ENCODE measurements around the gene LTC4S. TPM values are rescaled to one million over a fixed set of nuclear protein-coding genes. Genes with fewer than 3 reads are reported as not detected.

The LTC4S gene
- total and polyA plus RNA-seq, 9 of the 15 experiments (the other 6 are each of a cell fraction or from before 2014, with no cell fraction given), result 0.17 to 0.77 (median 0.75) TPM; not detected in 6

DNA sequence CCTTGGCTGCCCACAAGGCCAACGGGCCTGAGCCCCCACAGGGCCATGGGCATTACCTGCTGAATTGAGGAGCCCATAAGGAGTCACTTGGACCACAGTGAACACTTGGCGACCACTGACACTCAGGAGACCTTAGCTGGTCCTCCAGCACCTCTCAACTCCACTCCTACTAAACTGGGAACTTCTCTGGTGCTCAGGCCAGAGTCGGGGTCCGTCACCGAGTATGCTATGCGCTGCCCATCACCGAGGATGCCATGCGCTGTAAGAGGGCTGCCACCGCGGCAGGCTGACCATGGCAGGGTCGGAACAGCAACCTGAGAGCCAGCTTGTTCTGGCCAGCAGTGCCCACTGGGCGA, 26.3 kb downstream of the LTC4S start:
- Histone ChIP-seq H3K79me2 (ENCODE audit: control insufficient read depth, insufficient read depth, low read length) (peaks cover 68% of the 10 kb centered on the region), H3K4me2 (ENCODE audit: insufficient read depth, low read length) (peak overlapping the region; percentile 73)
- TF ChIP-seq SRF (CRISPR knock-in tag; IDR thresholded peaks at IDR 0.05), result no peak
- no peak for TF ChIP-seq DACH1 (IDR thresholded peaks at IDR 0.05; ENCODE audit: partially characterized antibody)
- TF ChIP-seq SIRT6 (IDR thresholded peaks at IDR 0.05; ENCODE audit: low read depth, low read length), result no peak
- peak; percentile 7; the same call in 1 of the 2 replicates for TF ChIP-seq ZNF583 (CRISPR knock-in tag; IDR thresholded peaks at IDR 0.05)
- TF ChIP-seq NR0B1 (IDR thresholded peaks at IDR 0.05; ENCODE audit: partially characterized antibody), result no peak
- no peak for TF ChIP-seq GABPB2 (CRISPR knock-in tag; conservative IDR thresholded peaks at IDR 0.05)
- TF ChIP-seq, protein P1, sequence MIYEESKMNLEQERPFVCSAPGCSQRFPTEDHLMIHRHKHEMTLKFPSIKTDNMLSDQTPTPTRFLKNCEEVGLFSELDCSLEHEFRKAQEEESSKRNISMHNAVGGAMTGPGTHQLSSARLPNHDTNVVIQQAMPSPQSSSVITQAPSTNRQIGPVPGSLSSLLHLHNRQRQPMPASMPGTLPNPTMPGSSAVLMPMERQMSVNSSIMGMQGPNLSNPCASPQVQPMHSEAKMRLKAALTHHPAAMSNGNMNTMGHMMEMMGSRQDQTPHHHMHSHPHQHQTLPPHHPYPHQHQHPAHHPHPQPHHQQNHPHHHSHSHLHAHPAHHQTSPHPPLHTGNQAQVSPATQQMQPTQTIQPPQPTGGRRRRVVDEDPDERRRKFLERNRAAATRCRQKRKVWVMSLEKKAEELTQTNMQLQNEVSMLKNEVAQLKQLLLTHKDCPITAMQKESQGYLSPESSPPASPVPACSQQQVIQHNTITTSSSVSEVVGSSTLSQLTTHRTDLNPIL (CRISPR knock-in tag; IDR thresholded peaks at IDR 0.05), result no peak
- no peak for TF ChIP-seq KAT7 (CRISPR knock-in tag; IDR thresholded peaks at IDR 0.05; ENCODE audit: borderline replicate concordance)
- no peak for TF ChIP-seq NR2C1 (IDR thresholded peaks at IDR 0.05)
- TF ChIP-seq NR2C1 (tag; IDR thresholded peaks at IDR 0.05), result peak; percentile 51
- TF ChIP-seq POLR2B (IDR thresholded peaks at IDR 0.05; ENCODE audit: low read depth, partially characterized antibody), result no peak
- TF ChIP-seq NR2F6 (CRISPR knock-in tag; IDR thresholded peaks at IDR 0.05), result no peak
- no peak for TF ChIP-seq MYBL2 (IDR thresholded peaks at IDR 0.05; ENCODE audit: low read depth)
- TF ChIP-seq MYBL2 (CRISPR knock-in tag; IDR thresholded peaks at IDR 0.05; ENCODE audit: borderline replicate concordance), result no peak
- TF ChIP-seq MCM5 (IDR thresholded peaks at IDR 0.05; ENCODE audit: low read depth), result no peak
- no peak for TF ChIP-seq RBFOX2 (IDR thresholded peaks at IDR 0.05; ENCODE audit: low read depth, low read length)
- TF ChIP-seq STAG1 (CRISPR knock-in tag; IDR thresholded peaks at IDR 0.05; ENCODE audit: borderline replicate concordance), result no peak
- no peak for TF ChIP-seq HNRNPH1 (optimal IDR thresholded peaks at IDR 0.05; ENCODE audit: low read depth, low read length)
- no peak for TF ChIP-seq FOXJ3 (CRISPR knock-in tag; IDR thresholded peaks at IDR 0.05)

More for the DNA sequence above, 26.3 kb downstream of the LTC4S start:
- ChIA-PET POLR2A (interaction anchor here (0.7 to 3.5 kb wide), 14 partner anchors 8 to 121 kb away, joined by 3 to 30 read pairs (median 4); partner anchors contain the start of genes MAML1 and MGAT4B), CTCF (ENCODE audit: low intra/inter-chr PET ratio) (no interaction called here)
- TSS peak; percentile 42 for BruUV-seq (replicated peaks)
- peak overlapping the region; percentile 96 to 97 for H3K9ac ChIP-seq (ENCODE audit: insufficient read depth in 1 of 2, low read depth in 2 of 2, low read length in 2 of 2)
- WGBS (ENCODE audit: insufficient coverage, low coverage, missing lambda C conversion rate), result 46% methylated on average over 12 of the region's 12 CpGs
- no peak for FAIRE-seq
- H4K20me1 ChIP-seq (replicated peaks; ENCODE audit: control insufficient read depth, insufficient read depth, low read length), result peaks cover 30% of the 10 kb centered on the region
- no peaks in the 10 kb centered on the region for H3K27me3 ChIP-seq (ENCODE audit: control insufficient read depth in 2 of 2, insufficient read depth in 2 of 2, low read length in 2 of 2)
- no peaks in the 10 kb centered on the region for H3K9me3 ChIP-seq (replicated peaks; ENCODE audit: control insufficient read depth, insufficient read depth, low read depth, low read length)
- H2AFZ ChIP-seq (ENCODE audit: low read depth, low read length), result peak overlapping the region; percentile 84; the same call in 1 of the 2 replicates
- peak overlapping the region; percentile 100 for H3K4me3 ChIP-seq
- H3K36me3 ChIP-seq (ENCODE audit: control insufficient read depth, insufficient read depth, low read length), result peaks cover 49% of the 10 kb centered on the region; the same call in 2 of the 3 replicates
- no peak for ATAC-seq
- peak overlapping the region; percentile 98 for H3K27ac ChIP-seq (ENCODE audit: extremely low read depth, low read depth, low read length)
- H3K4me1 ChIP-seq (replicated peaks in 1 of 2; ENCODE audit: control insufficient read depth in 2 of 2, insufficient read depth in 2 of 2, low read length in 2 of 2), result peaks cover 37 to 83% of the 10 kb centered on the region in 2 experiments
- DNase-seq (ENCODE audit: extremely low read depth in 1 of 4, low spot score in 3 of 4), result no peak
- peaks cover 12% of the 10 kb centered on the region for H3K9me1 ChIP-seq (ENCODE audit: control insufficient read depth, insufficient read depth, low read length)
- intact Hi-C loops (cut with micrococcal nuclease) (loop anchor here (5.0 kb wide), 2 partner anchors 37 to 198 kb away; partner anchors contain the start of genes HNRNPH1 and MRNIP), in situ Hi-C loops (cut with MboI) (no loop called here)

All from K562 (cell line).